ENCODE results near the gene REXO1. TPM values are rescaled to one million over a fixed set of nuclear protein-coding genes. Genes with fewer than 3 reads are reported as not detected.

The REXO1 gene
- total RNA-seq, 1 experiment from 2014 or later: 61.1 TPM

- no peak for TF ChIP-seq AFF4 (CRISPR knock-in tag; IDR thresholded peaks at IDR 0.05; ENCODE audit: borderline replicate concordance)
Measured at GRCh38 chr19:1839658-1840540, 8.4 kb downstream of the REXO1 start (continued).

DNA sequence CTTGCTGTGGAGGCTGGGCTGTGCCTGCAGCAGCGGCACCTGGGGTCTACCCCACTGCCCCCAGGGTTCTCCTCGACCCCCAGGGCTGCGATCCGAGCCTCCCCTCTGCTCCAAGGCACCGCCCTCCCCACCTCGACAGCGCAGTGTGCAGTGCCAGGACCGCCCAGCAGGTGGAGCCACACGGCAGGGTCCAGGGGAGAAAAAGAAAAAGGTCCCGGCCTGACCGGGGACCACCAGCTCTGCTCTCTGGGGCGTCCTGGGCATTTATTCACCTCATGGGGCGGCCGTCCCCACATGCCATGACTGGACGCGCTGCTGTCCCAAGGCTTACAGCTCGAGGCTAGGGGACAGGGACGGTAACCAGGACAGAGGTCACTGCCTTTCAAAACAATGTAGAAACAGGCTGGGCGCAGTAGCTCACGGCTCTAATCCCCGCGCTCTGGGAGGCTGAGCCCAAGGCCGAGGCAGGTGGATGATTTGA lies 10.6 kb downstream of the REXO1 start:
- ATAC-seq (peak; percentile 78), DNase-seq (ENCODE audit: low spot score) (peak; percentile 88)
- Mint-ChIP-seq H3K4me1 (0 out of 2 replicates have a peak, but pooled peaks cover 6% of the 10 kb centered on the region), H3K36me3 (no peaks in the 10 kb centered on the region), H3K4me3 (no peak overlapping the region), H3K9me3 (no peaks in the 10 kb centered on the region), H3K27ac (no peak overlapping the region; the same call in 1 of the 2 replicates), H3K27me3 (ENCODE audit: low read depth) (no peaks in the 10 kb centered on the region)
- POLR2A ChIA-PET: interaction anchor here (0.6 to 1.5 kb wide), 5 partner anchors 10 to 268 kb away, joined by 3 to 10 read pairs (median 5); no protein-coding TSS in a partner anchor
- CTCF ChIA-PET: interaction anchor here (0.6 to 5.6 kb wide), 57 partner anchors 9 to 506 kb away, joined by 3 to 216 read pairs (median 5); partner anchors contain the start of genes ABHD17A, ADAT3, REEP6 and REXO1
- TF ChIP-seq, protein P1, sequence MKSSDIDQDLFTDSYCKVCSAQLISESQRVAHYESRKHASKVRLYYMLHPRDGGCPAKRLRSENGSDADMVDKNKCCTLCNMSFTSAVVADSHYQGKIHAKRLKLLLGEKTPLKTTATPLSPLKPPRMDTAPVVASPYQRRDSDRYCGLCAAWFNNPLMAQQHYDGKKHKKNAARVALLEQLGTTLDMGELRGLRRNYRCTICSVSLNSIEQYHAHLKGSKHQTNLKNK (CRISPR knock-in tag; IDR thresholded peaks at IDR 0.05): no peak
- TF ChIP-seq ZNF317 (CRISPR knock-in tag; IDR thresholded peaks at IDR 0.05; ENCODE audit: borderline replicate concordance, low read depth) (no peak), ZNF423 (CRISPR knock-in tag; IDR thresholded peaks at IDR 0.05) (peak; percentile 37; the same call in 1 of the 2 replicates)
- TF ChIP-seq, protein P2, sequence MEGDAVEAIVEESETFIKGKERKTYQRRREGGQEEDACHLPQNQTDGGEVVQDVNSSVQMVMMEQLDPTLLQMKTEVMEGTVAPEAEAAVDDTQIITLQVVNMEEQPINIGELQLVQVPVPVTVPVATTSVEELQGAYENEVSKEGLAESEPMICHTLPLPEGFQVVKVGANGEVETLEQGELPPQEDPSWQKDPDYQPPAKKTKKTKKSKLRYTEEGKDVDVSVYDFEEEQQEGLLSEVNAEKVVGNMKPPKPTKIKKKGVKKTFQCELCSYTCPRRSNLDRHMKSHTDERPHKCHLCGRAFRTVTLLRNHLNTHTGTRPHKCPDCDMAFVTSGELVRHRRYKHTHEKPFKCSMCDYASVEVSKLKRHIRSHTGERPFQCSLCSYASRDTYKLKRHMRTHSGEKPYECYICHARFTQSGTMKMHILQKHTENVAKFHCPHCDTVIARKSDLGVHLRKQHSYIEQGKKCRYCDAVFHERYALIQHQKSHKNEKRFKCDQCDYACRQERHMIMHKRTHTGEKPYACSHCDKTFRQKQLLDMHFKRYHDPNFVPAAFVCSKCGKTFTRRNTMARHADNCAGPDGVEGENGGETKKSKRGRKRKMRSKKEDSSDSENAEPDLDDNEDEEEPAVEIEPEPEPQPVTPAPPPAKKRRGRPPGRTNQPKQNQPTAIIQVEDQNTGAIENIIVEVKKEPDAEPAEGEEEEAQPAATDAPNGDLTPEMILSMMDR (IDR thresholded peaks at IDR 0.05): peak; percentile 94
- TF ChIP-seq, protein P3, sequence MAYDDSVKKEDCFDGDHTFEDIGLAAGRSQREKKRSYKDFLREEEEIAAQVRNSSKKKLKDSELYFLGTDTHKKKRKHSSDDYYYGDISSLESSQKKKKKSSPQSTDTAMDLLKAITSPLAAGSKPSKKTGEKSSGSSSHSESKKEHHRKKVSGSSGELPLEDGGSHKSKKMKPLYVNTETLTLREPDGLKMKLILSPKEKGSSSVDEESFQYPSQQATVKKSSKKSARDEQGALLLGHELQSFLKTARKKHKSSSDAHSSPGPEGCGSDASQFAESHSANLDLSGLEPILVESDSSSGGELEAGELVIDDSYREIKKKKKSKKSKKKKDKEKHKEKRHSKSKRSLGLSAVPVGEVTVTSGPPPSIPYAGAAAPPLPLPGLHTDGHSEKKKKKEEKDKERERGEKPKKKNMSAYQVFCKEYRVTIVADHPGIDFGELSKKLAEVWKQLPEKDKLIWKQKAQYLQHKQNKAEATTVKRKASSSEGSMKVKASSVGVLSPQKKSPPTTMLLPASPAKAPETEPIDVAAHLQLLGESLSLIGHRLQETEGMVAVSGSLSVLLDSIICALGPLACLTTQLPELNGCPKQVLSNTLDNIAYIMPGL (CRISPR knock-in tag; IDR thresholded peaks at IDR 0.05): 0 out of 2 replicates have a peak, but pooled peaks have one; percentile 25

DNA sequence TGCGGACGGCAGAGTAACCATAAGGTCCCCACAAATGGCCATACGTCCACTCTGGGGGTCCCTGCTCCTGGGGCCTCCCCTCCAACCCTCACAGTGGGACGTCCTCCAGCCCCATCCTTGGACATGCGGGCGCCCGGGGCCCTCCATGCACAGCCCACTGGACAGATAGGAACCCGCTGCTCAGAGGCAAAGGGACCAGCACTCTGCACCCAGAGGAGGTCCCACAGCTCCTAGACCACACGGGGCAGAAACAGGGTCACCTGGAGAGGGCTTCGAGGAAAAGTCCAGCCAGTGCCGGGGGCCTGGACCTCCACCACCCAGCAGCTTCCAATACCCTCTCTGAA lies 11.1 kb downstream of the REXO1 start:
- no peak for DNase-seq (ENCODE audit: low spot score)
- no peak overlapping the region for H3K27ac Mint-ChIP-seq
- 0 out of 2 replicates have a peak, but pooled peaks cover 6% of the 10 kb centered on the region for H3K4me1 Mint-ChIP-seq
- ChIA-PET CTCF (interaction anchor here (0.6 to 5.6 kb wide), 37 partner anchors 9 to 506 kb away, joined by 3 to 216 read pairs (median 6); partner anchors contain the start of genes REEP6 and REXO1), POLR2A (interaction anchor here (1.2 to 1.5 kb wide), 2 partner anchors 9 to 11 kb away, joined by 5 to 8 read pairs; no protein-coding TSS in a partner anchor)
- no peaks in the 10 kb centered on the region for H3K36me3 Mint-ChIP-seq
- H3K4me3 Mint-ChIP-seq: no peak overlapping the region
- no peaks in the 10 kb centered on the region for H3K27me3 Mint-ChIP-seq (ENCODE audit: low read depth)
- no peaks in the 10 kb centered on the region for H3K9me3 Mint-ChIP-seq
- ATAC-seq: no peak
- TF ChIP-seq GRHL2 (CRISPR knock-in tag; IDR thresholded peaks at IDR 0.05; ENCODE audit: insufficient replicate concordance, severe bottlenecking) (no peak), E2F4 (CRISPR knock-in tag; IDR thresholded peaks at IDR 0.05; ENCODE audit: borderline replicate concordance, low read depth) (no peak), JUN (CRISPR knock-in tag; IDR thresholded peaks at IDR 0.05) (no peak), ELF4 (CRISPR knock-in tag; IDR thresholded peaks at IDR 0.05; ENCODE audit: low read depth) (no peak), ZNF281 (CRISPR knock-in tag; IDR thresholded peaks at IDR 0.05) (no peak), AR (CRISPR knock-in tag; IDR thresholded peaks at IDR 0.05) (no peak)

Data from WTC11 (cell line).